Measurements from ENCODE around the gene EPB41L4A. TPM values are rescaled to one million over a fixed set of nuclear protein-coding genes. Genes with fewer than 3 reads are reported as not detected.

EPB41L4A gene
- total RNA-seq, 3 donors from 2014 or later, result 11.8 to 18.2 (median 13.2) TPM

DNA sequence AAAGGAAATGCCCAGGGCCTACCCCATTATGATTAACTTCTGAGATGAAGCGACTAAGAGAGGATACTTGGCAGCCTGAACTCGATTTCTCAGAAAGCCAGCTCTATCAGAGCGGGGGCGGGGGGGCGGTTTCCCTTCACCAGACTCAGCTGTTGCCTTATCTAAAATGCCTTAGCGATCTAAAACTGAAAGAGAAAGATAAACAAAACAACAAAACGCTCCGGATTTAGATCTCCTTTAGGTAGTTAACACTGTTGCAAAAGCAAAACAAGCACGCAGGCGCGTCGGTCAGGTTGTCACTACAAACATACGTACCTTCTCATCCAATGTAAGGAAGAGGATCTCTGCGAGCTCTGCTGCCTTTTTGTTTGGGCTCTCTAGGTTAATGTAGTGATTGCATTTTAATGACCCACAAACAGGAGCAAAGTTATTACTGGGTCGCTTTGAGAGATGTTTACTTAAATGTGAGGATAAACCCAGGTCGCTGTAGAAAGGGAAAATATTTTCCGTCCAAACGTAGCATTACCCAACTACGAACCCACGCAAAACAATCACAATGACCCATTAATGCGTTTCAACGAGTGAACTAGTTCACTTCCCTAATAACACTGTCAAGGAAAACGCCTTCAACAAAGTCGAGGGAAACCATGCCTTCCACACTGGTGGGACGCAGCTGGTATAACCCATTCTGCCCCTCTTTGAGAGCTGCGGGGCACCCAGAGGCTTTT lies 982 bp downstream of the EPB41L4A start:
- Histone ChIP-seq H3K9me3 (no peaks in the 10 kb centered on the region), H3K4me1 (ENCODE audit: low read depth) (no peaks in the 10 kb centered on the region), H3K4me3 (peak overlapping the region; percentile 64), H3K36me3 (ENCODE audit: low read depth) (no peaks in the 10 kb centered on the region)
- intact Hi-C loops (cut with DNase I, micrococcal nuclease), result no loop called here
- DNase-seq (peak; percentile 50 to 61 (median 59)), ATAC-seq (peak; percentile 11)
- TF ChIP-seq, protein P1, sequence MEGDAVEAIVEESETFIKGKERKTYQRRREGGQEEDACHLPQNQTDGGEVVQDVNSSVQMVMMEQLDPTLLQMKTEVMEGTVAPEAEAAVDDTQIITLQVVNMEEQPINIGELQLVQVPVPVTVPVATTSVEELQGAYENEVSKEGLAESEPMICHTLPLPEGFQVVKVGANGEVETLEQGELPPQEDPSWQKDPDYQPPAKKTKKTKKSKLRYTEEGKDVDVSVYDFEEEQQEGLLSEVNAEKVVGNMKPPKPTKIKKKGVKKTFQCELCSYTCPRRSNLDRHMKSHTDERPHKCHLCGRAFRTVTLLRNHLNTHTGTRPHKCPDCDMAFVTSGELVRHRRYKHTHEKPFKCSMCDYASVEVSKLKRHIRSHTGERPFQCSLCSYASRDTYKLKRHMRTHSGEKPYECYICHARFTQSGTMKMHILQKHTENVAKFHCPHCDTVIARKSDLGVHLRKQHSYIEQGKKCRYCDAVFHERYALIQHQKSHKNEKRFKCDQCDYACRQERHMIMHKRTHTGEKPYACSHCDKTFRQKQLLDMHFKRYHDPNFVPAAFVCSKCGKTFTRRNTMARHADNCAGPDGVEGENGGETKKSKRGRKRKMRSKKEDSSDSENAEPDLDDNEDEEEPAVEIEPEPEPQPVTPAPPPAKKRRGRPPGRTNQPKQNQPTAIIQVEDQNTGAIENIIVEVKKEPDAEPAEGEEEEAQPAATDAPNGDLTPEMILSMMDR (IDR thresholded peaks at IDR 0.05), result no peak

DNA sequence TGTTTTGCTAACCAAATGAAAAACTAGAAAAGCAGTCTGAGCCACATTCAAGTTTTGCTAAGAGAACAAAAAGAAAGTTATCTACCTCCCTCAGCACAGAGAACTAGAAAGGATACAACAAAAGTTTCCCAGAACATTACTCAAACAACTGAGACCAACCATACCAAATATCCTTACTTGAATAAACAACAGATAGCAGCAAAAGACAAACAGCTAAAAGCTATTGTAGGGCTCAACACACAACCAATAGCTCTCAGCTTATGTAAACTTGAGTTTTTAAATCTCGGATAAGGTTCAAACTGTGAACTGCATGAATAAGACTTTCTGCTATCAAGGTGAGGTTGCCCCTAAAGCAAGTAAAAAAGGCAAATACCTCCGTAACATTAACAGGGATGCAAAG lies 3.5 kb downstream of the EPB41L4A start:
- TF ChIP-seq, protein P1 (IDR thresholded peaks at IDR 0.05), result no peak
- intact Hi-C loops (cut with DNase I, micrococcal nuclease), result no loop called here
- ATAC-seq, result no peak

DNA sequence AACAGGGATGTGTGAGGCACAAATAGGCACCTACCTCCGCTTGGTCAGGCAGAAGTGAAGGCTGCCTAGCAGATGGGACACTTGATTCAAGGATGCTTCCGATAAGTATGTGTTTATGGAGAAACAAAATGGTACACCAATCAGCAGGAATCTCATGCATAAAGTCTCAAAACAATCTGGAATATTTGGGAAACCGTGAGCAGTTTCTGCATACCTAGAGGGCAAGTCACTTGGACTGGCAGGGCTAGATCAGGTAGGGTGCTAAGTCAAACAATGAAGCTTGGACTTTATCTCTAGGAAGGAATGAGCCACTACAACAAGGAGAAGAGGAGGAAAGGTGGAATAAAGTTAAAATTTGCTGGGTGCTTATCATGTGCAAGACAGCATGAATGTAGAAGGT lies 5.5 kb downstream of the EPB41L4A start:
- DNase-seq, result no peak
- intact Hi-C loops (cut with DNase I, micrococcal nuclease), result no loop called here
- no peaks in the 10 kb centered on the region for H3K9me3 ChIP-seq
- no peak overlapping the region for H3K4me3 ChIP-seq
- TF ChIP-seq, protein P1 (IDR thresholded peaks at IDR 0.05), result no peak
- no peaks in the 10 kb centered on the region for H3K36me3 ChIP-seq (ENCODE audit: low read depth)
- no peaks in the 10 kb centered on the region for H3K4me1 ChIP-seq (ENCODE audit: low read depth)
- no peak for ATAC-seq

More for the DNA sequence above, 3.5 kb downstream of the EPB41L4A start:
- H3K9me3 ChIP-seq, result no peaks in the 10 kb centered on the region
- no peaks in the 10 kb centered on the region for H3K4me1 ChIP-seq (ENCODE audit: low read depth)
- H3K36me3 ChIP-seq (ENCODE audit: low read depth), result no peaks in the 10 kb centered on the region
- no peak overlapping the region for H3K4me3 ChIP-seq
- no peak for DNase-seq

DNA sequence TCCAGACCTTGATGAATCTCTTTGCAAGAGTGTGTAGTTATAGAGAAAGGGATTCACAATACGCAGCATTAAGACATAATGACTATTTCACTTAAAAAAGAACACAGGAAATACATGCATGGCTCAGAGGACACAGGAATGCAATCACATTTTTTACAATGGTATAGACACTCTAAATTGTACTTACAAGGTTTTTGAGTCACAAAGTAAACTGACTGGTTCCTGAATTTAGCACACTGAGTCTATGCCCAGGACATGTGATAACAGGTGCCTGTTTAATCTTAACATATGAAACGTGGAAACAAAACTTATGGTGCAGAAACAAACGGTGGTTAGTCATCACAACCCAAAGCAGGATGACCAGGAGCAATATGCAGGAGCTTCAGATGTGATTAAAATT lies 6.7 kb downstream of the EPB41L4A start:
- ATAC-seq (peak; percentile 63), DNase-seq (no peak)
- H3K9me3 ChIP-seq, result no peaks in the 10 kb centered on the region
- TF ChIP-seq, protein P1 (IDR thresholded peaks at IDR 0.05), result no peak
- no peaks in the 10 kb centered on the region for H3K4me1 ChIP-seq (ENCODE audit: low read depth)
- H3K4me3 ChIP-seq, result no peak overlapping the region
- H3K36me3 ChIP-seq (ENCODE audit: low read depth), result no peaks in the 10 kb centered on the region
- intact Hi-C loops (cut with DNase I, micrococcal nuclease), result no loop called here

DNA sequence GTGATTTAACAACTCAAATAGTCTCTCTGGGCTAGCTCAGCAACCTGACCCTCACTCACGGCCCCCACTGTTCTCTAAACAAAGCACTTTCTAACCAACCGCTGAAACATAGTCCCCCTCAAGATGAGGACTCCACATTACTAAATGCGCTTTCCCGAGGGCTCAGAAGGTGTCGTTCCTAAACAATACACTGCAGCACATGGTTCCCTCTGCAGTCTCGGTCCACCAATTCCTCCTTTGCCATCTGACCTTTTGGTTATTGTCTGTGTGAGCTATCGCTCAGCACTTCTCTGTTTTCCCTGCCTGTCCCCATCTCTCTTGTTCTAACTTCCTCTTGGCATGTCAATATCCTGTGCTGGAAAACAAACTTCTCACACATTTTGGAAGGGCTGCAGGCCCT lies 7.2 kb downstream of the EPB41L4A start:
- ATAC-seq (no peak), DNase-seq (no peak)
- intact Hi-C loops (cut with DNase I, micrococcal nuclease), result no loop called here
- Histone ChIP-seq H3K36me3 (ENCODE audit: low read depth) (no peaks in the 10 kb centered on the region), H3K4me3 (no peak overlapping the region), H3K9me3 (no peaks in the 10 kb centered on the region), H3K4me1 (ENCODE audit: low read depth) (no peaks in the 10 kb centered on the region)
- TF ChIP-seq, protein P1 (IDR thresholded peaks at IDR 0.05), result no peak
